Spleen (tissue), 7 donors: ENCODE results near the gene RPL31.

Source experiments
- POLR2A ChIP-seq, 3 donors: fragments of 450-650 bp; IDR thresholded peaks; one replicate each; pipeline ENCODE4 v1.5.1; 2017; ENCODE audit warnings: antibody characterized with exemption in 3 of 3, mild to moderate bottlenecking in 1 of 3
- POLR2AphosphoS5 ChIP-seq, 3 donors: sonication (generic); formaldehyde crosslinking; IDR thresholded peaks; one replicate each; pipeline ENCODE4 v1.5.1; 2017; ENCODE audit warnings: antibody characterized with exemption in 3 of 3
- TF ChIP-seq, protein P1 (sequence below), 11 experiments: fragments of 200-600 bp in 7 of 11; fragments of 450-650 bp in 4 of 11; sonication (generic) in 4 of 11; IDR thresholded peaks in 8 of 11; conservative IDR thresholded peaks in 3 of 11; 1 replicate in 7 of 11; 2 replicates in 4 of 11; pipeline versions ENCODE4 v1.4.0 to v1.8.0; 2016 to 2021; ENCODE audit warnings: antibody characterized with exemption in 11 of 11, inconsistent platforms in 4 of 11, mild to moderate bottlenecking in 1 of 11
- donor health status: DM: no; HTN: no; CAD: no; lungs with moderate emphysema.
- donor health status: DM: no; HTN: no; CAD: no.
- donor health status: DM: no; HTN: no; CAD: no.

DNA sequence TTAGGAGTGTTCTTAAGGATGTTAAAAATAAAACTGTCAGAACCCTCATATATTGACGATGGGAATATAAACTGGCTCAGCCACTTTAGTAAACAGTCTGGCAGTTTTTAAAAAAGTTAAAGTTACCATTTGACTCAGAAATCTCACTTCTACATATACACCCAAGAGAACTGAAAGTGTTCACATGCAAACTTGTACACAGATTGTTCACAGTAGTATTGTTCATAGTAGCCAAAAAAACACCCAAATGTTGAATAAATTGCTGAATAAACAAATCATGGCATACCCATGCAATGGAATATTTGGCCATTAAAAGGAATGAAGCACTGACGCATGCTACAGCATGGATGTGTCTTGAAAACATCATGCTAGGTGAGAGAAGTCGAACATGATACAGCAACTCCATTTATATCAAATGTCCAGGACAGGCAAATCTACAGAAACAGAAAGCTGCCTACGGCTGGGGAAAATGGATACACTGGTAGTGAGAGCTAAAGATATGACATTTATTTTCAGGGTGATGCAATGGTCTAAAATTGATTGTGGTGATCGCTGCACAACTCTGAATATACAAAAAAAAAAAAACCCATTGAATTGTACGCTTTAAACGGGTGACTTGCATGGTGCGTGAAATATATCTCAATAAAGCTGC lies 10.1 kb downstream of the RPL31 start:
- TF ChIP-seq, protein P1, sequence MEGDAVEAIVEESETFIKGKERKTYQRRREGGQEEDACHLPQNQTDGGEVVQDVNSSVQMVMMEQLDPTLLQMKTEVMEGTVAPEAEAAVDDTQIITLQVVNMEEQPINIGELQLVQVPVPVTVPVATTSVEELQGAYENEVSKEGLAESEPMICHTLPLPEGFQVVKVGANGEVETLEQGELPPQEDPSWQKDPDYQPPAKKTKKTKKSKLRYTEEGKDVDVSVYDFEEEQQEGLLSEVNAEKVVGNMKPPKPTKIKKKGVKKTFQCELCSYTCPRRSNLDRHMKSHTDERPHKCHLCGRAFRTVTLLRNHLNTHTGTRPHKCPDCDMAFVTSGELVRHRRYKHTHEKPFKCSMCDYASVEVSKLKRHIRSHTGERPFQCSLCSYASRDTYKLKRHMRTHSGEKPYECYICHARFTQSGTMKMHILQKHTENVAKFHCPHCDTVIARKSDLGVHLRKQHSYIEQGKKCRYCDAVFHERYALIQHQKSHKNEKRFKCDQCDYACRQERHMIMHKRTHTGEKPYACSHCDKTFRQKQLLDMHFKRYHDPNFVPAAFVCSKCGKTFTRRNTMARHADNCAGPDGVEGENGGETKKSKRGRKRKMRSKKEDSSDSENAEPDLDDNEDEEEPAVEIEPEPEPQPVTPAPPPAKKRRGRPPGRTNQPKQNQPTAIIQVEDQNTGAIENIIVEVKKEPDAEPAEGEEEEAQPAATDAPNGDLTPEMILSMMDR (IDR thresholded peaks at IDR 0.05 in 8 of 11, conservative IDR thresholded peaks at IDR 0.05 in 3 of 11): no peak
- TF ChIP-seq POLR2A (IDR thresholded peaks at IDR 0.05) (no peak), POLR2AphosphoS5 (IDR thresholded peaks at IDR 0.05) (no peak)
